Stimulated activated CD4-positive, alpha-beta T cell treated with anti-CD3 and anti-CD28 coated beads, Interleukin-15, amount 100 ng/mL, for 48 hours (primary cell): ENCODE measurements around the gene CDH4.
"Not testable (repeated sequence)": the region's sequence is repeated elsewhere in the genome, so short reads cannot be mapped to it uniquely, and the experiment has no call there.

Source experiments
- DNase-seq, 2 donors: peaks; one replicate each; pipeline ENCODE4 v3.0.0-alpha.2; 2020; ENCODE audit warnings: low read depth in 2 of 2

The CDH4 gene

DNA sequence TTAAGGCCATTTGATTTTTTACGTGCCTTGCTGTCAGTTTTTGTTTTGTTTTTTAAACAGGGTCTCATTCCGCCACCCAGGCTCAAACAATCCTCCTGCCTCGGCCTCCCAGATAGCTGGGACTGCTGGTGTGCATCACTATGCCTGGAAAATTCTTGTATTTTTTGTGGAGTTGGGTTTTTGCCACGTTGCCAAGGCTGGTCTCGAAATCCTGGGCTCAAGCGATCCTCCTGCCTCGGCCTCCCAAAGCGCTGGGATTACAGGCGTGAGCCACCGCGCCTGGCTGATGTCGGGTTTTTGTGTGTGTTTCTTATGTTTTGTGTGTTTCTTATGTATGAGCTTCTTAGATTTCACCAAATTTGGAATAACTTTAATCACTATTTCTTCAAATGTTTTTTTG, 708.8 kb downstream of the CDH4 start:
- DNase-seq = no peak

DNA sequence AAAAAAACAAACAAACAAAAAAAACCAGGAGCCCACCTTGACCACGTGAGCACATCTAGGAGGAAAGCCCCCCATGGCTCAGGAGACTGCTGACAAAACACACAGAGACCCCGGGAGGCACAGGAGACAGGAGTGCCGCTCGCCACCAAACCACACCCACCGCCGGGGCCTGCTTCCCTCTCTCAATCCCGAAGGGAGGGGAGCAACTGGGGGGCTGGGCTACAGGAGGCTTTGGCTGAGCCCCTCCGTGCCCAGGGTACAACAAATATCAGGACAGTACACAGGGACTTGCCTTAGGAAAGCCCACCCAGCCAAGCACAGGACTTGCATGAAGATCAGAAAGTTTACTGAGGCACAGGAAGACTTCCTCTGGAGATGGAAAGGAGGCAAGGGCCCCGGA, 711.1 kb downstream of the CDH4 start:
- DNase-seq = no peak

DNA sequence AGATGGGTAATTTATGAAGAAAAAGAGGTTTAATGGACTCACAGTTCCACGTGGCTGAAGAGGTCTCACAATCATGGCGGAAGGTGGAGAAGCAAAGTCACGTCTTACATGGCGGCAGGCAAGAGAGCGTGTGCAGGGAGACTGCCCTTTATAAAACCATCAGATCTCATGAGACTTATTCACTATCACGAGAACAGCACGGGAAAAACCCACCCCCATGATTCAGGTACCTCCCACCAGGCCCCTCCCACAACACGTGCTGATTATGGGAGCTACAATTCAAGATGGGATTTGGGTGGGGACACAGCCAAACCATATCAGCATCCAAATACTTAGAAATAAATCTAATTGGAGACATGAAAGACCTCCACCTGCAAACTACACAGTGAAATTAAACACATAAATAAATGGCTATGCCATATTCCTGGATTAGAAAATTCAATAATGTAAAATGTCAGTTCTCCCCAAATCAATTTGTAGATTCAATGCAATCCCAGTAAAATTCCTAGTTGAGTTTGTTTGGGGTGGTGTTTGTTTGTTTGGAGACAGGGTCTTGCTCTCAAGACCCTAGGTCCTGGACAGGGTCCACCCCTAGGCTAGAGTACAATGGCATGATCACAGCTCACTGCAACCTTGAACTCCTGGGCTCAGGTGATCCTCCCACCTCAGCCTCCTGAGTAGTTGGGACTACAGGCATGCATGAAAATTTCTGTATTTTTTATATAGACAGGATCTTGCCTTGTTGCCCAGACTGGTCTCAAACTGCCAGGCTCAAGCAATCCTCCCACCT, 712.0 kb downstream of the CDH4 start:
- DNase-seq = no peak

GRCh38 chr20:61964675-61965605, 712.9 kb downstream of the CDH4 start:
- no peak for DNase-seq

DNA sequence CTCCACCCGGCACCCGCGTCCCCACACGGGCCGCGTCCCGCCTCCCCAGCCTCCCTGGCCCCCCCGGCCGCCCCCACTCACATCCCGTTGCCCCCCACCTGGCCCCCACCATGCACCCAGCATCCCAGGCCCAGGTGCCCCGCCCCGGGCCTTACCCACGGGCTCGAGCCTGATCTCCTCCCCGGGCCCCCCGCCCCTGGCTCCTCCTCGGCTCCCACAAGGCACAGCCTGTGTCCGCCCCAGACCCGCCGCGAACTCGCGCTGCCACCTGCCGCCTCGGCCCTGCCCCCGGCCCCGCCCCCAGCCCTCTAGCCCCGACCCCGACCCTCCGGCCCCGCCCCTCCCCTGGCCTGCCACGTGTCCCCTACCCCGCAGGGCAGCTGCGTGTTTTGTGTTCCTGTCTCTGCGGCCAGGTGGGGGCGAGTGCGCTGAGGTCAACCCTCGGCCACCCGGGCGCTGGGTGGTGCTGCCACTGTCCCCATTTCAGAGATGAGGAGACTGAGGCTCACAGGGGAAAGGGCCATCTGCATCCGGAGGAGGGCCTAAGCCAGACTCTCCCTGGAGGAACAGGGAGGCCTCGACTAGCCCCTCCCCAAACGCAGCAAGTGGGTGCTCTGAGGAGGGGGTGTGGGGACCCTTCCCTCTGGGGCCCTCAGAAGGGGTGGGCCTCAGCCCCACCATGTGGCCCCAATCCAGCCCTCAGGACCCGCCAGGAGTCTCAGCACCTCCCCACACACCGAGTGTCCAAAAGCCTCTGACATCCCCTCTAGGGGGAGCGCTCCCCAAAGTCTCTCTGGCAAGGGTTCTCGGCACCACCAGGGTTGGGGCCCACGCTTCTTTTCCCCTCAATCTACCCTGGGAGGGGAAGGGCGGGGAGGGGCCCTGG, 713.8 kb downstream of the CDH4 start:
- DNase-seq = no peak

DNA sequence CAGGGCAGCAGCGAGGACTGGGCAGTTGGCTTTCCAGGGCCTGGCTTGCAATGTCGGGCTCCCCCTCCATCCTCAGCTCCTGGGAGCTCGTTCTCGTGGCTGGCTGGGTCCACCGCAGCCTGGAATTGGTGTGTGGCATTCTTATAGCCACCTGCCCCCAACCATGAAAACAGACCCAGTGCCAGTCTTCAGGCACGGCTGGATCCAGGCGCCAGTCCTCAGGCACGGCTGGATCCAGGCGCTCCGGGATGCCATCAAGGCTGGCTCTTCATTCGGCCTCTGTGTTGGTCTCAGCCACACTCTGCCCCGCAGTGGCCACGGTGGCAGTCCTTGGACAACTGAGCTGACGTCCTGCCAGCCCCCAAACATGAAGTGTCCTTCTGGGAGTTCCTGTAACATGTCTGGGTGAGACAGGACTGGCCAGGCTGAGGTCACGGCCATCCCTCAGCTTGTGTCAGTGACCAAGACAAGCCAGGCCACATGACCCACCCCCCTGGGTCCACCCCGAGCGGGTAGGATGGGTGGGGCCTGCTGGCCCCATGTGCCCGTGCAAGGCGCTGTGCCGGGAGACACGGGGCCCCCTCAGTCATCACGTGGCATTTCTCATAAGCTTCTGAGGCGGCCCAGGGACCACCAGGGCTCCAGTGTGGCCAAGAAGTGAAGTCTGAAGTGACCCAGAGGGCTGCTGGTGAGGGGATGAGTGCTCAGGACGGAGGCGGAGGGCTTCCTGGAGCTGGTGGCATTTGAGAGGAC, 714.6 kb downstream of the CDH4 start:
- no peak for DNase-seq

GRCh38 chr20:61967300-61967699, 715.2 kb downstream of the CDH4 start:
- no peak for DNase-seq

- DNase-seq = no peak
Measured at GRCh38 chr20:61968036-61968810, 716.2 kb downstream of the CDH4 start.

DNA sequence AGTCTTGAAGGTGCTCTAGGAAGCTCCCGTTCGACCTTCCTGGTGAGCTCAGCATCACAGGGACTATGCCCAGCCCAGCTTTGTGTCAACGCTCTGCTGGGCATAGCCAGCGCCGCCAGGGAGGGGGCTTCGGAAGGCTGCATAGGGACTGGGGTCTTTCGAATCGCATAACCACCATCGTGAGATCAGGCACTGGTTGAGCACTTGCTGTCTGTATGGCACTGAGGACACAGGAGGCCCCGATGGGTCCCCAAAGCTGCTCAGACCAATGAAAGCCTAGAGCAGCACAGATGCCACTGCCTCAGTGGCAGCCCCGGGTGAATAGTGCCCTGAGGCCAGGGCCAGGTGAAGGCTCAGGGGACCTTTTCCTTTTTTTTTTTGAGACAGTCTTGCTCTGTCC, 716.9 kb downstream of the CDH4 start:
- no peak for DNase-seq

GRCh38 chr20:61969806-61970205, 717.7 kb downstream of the CDH4 start:
- no peak for DNase-seq

GRCh38 chr20:61970357-61970756, 718.3 kb downstream of the CDH4 start:
- DNase-seq = no peak

DNA sequence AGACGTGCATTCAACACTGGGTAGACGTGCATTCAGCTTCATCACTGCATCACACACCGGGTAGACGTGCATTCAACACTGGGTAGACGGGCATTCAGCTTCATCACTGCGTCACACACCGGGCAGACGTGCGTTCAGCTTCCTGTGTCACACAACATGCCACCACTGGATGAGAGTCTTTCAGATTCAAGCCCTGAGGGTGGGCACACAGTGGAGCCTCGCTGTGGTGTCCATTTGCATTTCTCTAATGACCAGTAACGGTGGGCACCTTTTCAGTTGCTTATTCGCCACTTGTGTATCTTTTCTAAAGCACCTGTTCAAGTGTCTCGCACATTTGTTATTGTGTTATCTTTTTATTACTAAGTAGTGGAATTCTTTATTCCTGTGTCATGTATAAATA, 719.5 kb downstream of the CDH4 start:
- DNase-seq = not testable (repeated sequence)

DNA sequence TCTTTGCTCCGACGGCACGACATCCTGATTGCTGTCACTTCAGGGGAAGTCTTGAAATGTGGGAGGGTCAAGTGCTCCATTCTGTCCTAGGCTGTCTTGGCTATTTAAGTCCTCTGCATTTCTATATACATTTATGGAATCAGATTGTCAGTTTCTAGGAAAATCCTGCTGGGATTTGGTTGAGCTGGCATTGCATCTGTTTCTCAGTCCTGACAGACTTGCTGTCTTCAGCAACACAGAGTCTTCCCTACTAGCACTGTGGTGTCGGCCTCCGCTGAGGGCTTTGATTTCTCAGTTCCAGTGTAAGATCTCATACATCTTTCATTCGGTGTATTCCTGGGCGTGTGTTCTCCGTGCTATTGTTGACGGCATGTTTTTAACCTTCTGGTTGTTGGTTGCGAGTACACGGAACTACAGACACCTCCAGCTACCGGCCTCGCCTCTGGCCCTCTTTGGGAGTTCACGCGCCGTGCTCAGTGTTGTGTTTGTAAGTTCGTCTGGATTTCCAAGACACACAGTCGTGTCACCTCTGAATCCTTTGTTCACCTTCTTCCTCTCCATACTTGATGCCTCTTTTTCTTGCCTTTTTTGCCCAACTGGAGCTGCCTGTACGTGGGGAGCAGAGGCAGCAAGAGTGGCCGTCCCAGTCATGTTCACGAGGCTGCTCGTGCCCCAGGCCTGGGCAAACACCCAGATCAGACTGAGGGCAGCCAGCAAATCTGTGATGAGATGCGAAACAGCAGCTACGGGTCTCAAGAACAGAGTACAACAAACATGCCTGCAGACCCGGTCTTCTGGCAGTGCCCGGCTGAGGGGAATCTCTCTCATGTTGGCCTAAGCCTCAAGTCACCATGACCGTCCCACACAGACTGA, 720.8 kb downstream of the CDH4 start:
- DNase-seq = no peak

DNA sequence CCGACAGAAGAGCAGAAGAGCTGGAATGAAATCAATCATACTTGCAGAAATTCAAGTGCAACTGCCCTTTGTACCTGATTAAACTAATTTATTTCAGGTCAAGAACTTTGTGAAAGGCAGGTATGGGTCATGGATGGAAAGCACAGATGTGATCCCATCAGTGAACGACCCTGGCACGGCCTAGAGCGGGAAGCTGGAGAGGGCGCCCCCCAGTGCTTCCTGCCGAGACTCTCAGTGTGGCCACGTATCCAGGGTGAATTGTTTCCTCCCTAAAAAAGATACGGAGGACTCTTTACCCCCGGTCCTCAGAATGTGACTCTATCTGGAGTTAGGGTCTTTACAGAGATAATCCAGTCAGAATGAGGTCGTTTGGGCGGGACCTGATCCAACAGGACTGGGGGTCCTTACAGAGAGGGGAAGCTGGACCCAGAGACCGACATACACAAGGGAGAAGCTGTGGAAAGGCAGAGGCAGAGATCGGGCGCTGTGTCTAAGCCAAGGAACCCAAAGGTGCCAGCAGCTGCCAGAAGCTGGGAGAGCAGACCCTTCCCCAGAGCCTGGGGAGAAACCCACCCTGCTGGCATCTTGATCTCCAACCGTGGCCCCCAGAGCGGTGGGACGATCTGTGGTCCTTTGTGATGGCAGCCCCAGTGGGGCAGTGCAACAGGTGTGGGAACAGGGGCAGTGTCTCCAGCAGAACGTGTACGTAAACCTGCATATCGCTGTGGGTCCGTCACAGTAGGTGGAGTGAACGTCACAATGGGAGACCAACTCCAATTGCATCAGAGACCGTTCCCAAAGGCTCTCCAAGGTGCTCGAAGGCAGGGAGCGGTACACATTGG, 721.7 kb downstream of the CDH4 start:
- no peak for DNase-seq

DNA sequence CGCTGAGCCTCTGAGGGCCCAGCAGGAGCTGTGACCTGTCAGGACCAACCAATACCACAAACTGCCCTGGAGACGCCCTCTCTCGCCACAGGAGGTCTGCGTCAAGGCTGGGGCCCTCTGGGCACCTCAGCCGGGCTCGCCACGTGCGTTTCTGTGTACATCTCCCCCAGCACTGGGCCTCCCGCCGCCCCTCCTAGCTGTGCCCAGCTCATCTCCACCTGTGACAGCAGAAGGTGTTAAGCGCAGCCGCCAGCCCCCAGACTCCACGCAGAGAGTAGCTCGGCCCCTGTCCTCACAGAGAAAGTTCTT, 722.2 kb downstream of the CDH4 start:
- no peak for DNase-seq

- no peak for DNase-seq
Measured at GRCh38 chr20:61975407-61976129, 723.5 kb downstream of the CDH4 start.

- no peak for DNase-seq
Measured at GRCh38 chr20:61976263-61976643, 724.2 kb downstream of the CDH4 start.
